IMR-90 (cell line): ENCODE data around the gene TMEM190. TPM values are rescaled to one million over a fixed set of nuclear protein-coding genes. Genes with fewer than 3 reads are reported as not detected.
"Not testable (repeated sequence)": the region's sequence is repeated elsewhere in the genome, so short reads cannot be mapped to it uniquely, and the experiment has no call there.

Experiments
- ATAC-seq: fragments of 200-7000 bp; cut with Tn5 transposase; 2 replicates; pipeline ENCODE4 v1.9.1; 2020; ENCODE audit warnings: low read depth, mild to moderate bottlenecking, moderate library complexity
- BruUV-seq: library from RNA; stranded (reverse); fragments of 400-500 nt; replicated peaks from 2 replicates; lab custom pipeline; 2021; lab: Mats Ljungman, UMichigan
- CTCF ChIA-PET: fragments of 300-600 bp; formaldehyde crosslinking; extraction: SDS; loops from one replicate; lab custom pipeline; 2021; ENCODE audit warnings: antibody characterized with exemption; lab: Yijun Ruan, JAX
- POLR2A ChIA-PET: fragments of 300-600 bp; sonication (Branson Sonifier 250); formaldehyde crosslinking; loops from one replicate; lab custom pipeline; 2022; ENCODE audit warnings: antibody characterized with exemption; ENCODE audit not compliant: unreplicated experiment; lab: Charles Lee
- DNase-seq: peaks from one replicate; pipeline ENCODE4 v3.0.0; 2013
- H2AFZ ChIP-seq: replicated peaks from 2 replicates; pipeline ENCODE3; 2013; ENCODE audit warnings: low read length, mild to moderate bottlenecking; ENCODE audit not compliant: poor library complexity
- H2AK5ac ChIP-seq: 2 replicates; pipeline ENCODE4 v1.6.1; 2013; ENCODE audit warnings: low read depth, low read length, inconsistent platforms
- H2AK9ac ChIP-seq: replicated peaks from 2 replicates; pipeline ENCODE3; 2013; ENCODE audit warnings: mild to moderate bottlenecking, low read depth, low read length, moderate library complexity; ENCODE audit not compliant: poor library complexity
- H2BK120ac ChIP-seq: 2 replicates; pipeline ENCODE4 v1.6.1; 2013; ENCODE audit warnings: low read depth, low read length, inconsistent platforms
- H2BK15ac ChIP-seq: 3 replicates; pipeline ENCODE4 v1.6.1; 2013; ENCODE audit warnings: low read depth, low read length, inconsistent platforms
- H2BK20ac ChIP-seq: 2 replicates; pipeline ENCODE4 v1.6.1; 2013; ENCODE audit warnings: low read depth, mild to moderate bottlenecking, inconsistent platforms, low read length, moderate library complexity
- H2BK5ac ChIP-seq: 2 replicates; pipeline ENCODE4 v1.6.1; 2013; ENCODE audit warnings: mild to moderate bottlenecking, low read depth, low read length, inconsistent platforms; ENCODE audit not compliant: poor library complexity, severe bottlenecking
- H3K14ac ChIP-seq: replicated peaks from 2 replicates; pipeline ENCODE4 v1.6.1; 2013; ENCODE audit warnings: low read depth, low read length, inconsistent platforms
- H3K18ac ChIP-seq: 2 replicates; pipeline ENCODE4 v1.6.1; 2013; ENCODE audit warnings: low read depth, low read length, control low read depth
- H3K23ac ChIP-seq: 2 replicates; pipeline ENCODE4 v1.6.1; 2013; ENCODE audit warnings: low read depth, low read length, inconsistent platforms
- H3K27ac ChIP-seq: 2 replicates; pipeline ENCODE4 v1.5.1; 2013; ENCODE audit warnings: mild to moderate bottlenecking, control low read depth, low read length; ENCODE audit not compliant: insufficient read depth
- H3K27me3 ChIP-seq: 2 replicates; pipeline ENCODE4 v1.6.1; 2013; ENCODE audit warnings: low read length; ENCODE audit not compliant: control insufficient read depth, insufficient read depth
- H3K36me3 ChIP-seq: 2 replicates; pipeline ENCODE4 v1.6.1; 2013; ENCODE audit warnings: low read length, mixed read lengths; ENCODE audit not compliant: control insufficient read depth, insufficient read depth
- H3K4ac ChIP-seq: 2 replicates; pipeline ENCODE4 v1.6.1; 2013; ENCODE audit warnings: low read depth, low read length, inconsistent platforms
- H3K4me1 ChIP-seq: 2 replicates; pipeline ENCODE4 v1.6.1; 2013; ENCODE audit warnings: low read length, mixed read lengths; ENCODE audit not compliant: control insufficient read depth, insufficient read depth
- H3K4me2 ChIP-seq: 2 replicates; pipeline ENCODE4 v1.6.1; 2013; ENCODE audit warnings: low read depth, mild to moderate bottlenecking, control low read depth, low read length, moderate library complexity
- H3K4me3 ChIP-seq: 2 replicates; pipeline ENCODE4 v1.5.1; 2013; ENCODE audit warnings: low read depth, mild to moderate bottlenecking, control low read depth, low read length, moderate library complexity; ENCODE audit not compliant: insufficient read depth
- H3K56ac ChIP-seq: 2 replicates; pipeline ENCODE4 v1.6.1; 2013; ENCODE audit warnings: low read length, inconsistent platforms; ENCODE audit not compliant: insufficient read depth; ENCODE audit errors: extremely low read depth
- H3K79me1 ChIP-seq, 2 experiments: 2 replicates each; pipeline ENCODE4 v1.6.1; 2013; ENCODE audit warnings: low read length in 2 of 2, inconsistent platforms in 1 of 2, low read depth in 1 of 2
- H3K9ac ChIP-seq: 2 replicates; pipeline ENCODE4 v1.6.1; 2013; ENCODE audit warnings: low read depth, low read length, control low read depth
- H3K9me1 ChIP-seq: 2 replicates; pipeline ENCODE4 v1.6.1; 2013; ENCODE audit warnings: low read length, inconsistent platforms; ENCODE audit not compliant: insufficient read depth
- H3K9me3 ChIP-seq: 2 replicates; pipeline ENCODE4 v1.6.1; 2013; ENCODE audit warnings: low read length; ENCODE audit not compliant: control insufficient read depth, insufficient read depth
- H4K20me1 ChIP-seq: 2 replicates; pipeline ENCODE4 v1.6.1; 2013; ENCODE audit warnings: low read length, inconsistent platforms; ENCODE audit not compliant: insufficient read depth
- H4K5ac ChIP-seq: 2 replicates; pipeline ENCODE4 v1.6.1; 2013; ENCODE audit warnings: mild to moderate bottlenecking, low read depth, low read length, control low read depth
- H4K8ac ChIP-seq, 2 experiments: 2 replicates each; pipeline ENCODE4 v1.6.1; 2013; ENCODE audit warnings: low read depth in 2 of 2, low read length in 2 of 2, control low read depth in 1 of 2, inconsistent platforms in 1 of 2
- H4K91ac ChIP-seq: 2 replicates; pipeline ENCODE4 v1.6.1; 2013; ENCODE audit warnings: low read depth, low read length, inconsistent platforms; ENCODE audit not compliant: insufficient read depth
- CHD1 ChIP-seq: IDR thresholded peaks from 2 replicates; pipeline ENCODE4 v1.6.1; 2012; ENCODE audit warnings: low read depth, low read length, improper control_type of control experiment
- NFE2L2 ChIP-seq: fragments of 150-350 bp; IDR thresholded peaks from 2 replicates; pipeline ENCODE4 v1.6.1; 2016; ENCODE audit warnings: low read depth, mild to moderate bottlenecking, low read length
- POLR2A ChIP-seq: IDR thresholded peaks from 2 replicates; pipeline ENCODE4 v1.6.1; 2012; ENCODE audit warnings: mild to moderate bottlenecking, low read depth, low read length
- WGBS, 2 experiments: methylation state at CpG; one replicate each; pipeline versions ENCODE4 v1.1.5 to v1.1.7; 2013; ENCODE audit warnings: missing lambda C conversion rate in 2 of 2; ENCODE audit not compliant: insufficient read length in 1 of 2; ENCODE audit errors: extremely low coverage in 2 of 2; 5-methylcytosine and 5-hydroxymethylcytosine counted together
- dilution Hi-C: fragments of 300-500 bp; cut with HindIII; formaldehyde crosslinking; loops from one replicate; pipeline ENCODE4 v1.14.3; 2018; ENCODE audit warnings: low sequenced_read_pairs; ENCODE audit not compliant: unreplicated experiment
- in situ Hi-C: fragments of 300-500 bp; cut with MboI; formaldehyde crosslinking; loops from 3 replicates; pipeline ENCODE4 v1.14.3; 2019; ENCODE audit warnings: low sequenced_read_pairs, inconsistent platforms, mixed read lengths
- intact Hi-C: fragments of 100-400 bp; cut with micrococcal nuclease; formaldehyde crosslinking; loops from 2 replicates; pipeline ENCODE4 v1.10.0; 2022
- polyA plus RNA-seq, 3 experiments: library from polyadenylated mRNA; depleted of rRNA; stranded (reverse); fragments of >200 nt; gene quantifications; 2 replicates each; pipeline ENCODE4 v1.2.3, GENCODE V29; 2012; ENCODE audit warnings: low replicate concordance in 1 of 3
- total RNA-seq: library from RNA; depleted of rRNA; stranded (reverse); fragments of >200 nt; gene quantifications from 2 replicates; pipeline ENCODE4 v1.2.3, GENCODE V29; 2012

TMEM190 gene
- total and polyA plus RNA-seq, 2 of the 4 experiments (the other 2 are of a cell fraction): 1.6 TPM; not detected in 1

- Histone ChIP-seq H3K9ac (peak within 1 kb of the TSS; percentile 76), H2BK20ac (peak within 1 kb of the TSS; percentile 83), H3K4ac (peak within 1 kb of the TSS; percentile 100), H4K20me1 (peaks cover 42% of the 10 kb centered on the region), H2BK15ac (peak within 1 kb of the TSS; percentile 100), H3K23ac (peak within 1 kb of the TSS; percentile 96), H3K4me2 (peak within 1 kb of the TSS; percentile 98), H3K14ac (peak within 1 kb of the TSS; percentile 99), H3K4me1 (peaks cover 17% of the 10 kb centered on the region), H2AFZ (peak within 1 kb of the TSS; percentile 96), H3K18ac (peak within 1 kb of the TSS; percentile 96), H2AK9ac (peak within 1 kb of the TSS; percentile 100), H3K9me1 (peaks cover 19% of the 10 kb centered on the region), H3K4me3 (peak within 1 kb of the TSS; percentile 64), H3K56ac (peak within 1 kb of the TSS; percentile 95), H4K5ac (peak within 1 kb of the TSS; percentile 99), H2BK120ac (peak within 1 kb of the TSS; percentile 98), H3K79me1 (peaks cover 7 to 37% of the 10 kb centered on the region in 2 experiments), H2AK5ac (peak within 1 kb of the TSS; percentile 99), H3K36me3 (peaks cover 25% of the 10 kb centered on the region), H4K91ac (peak within 1 kb of the TSS; percentile 100), H2BK5ac (peak within 1 kb of the TSS; percentile 94), H3K27ac (peak within 1 kb of the TSS; percentile 94), H4K8ac (peak within 1 kb of the TSS; percentile 100)
- BruUV-seq, in situ Hi-C loops, CTCF ChIA-PET, H3K9me3 ChIP-seq, dilution Hi-C loops, H3K27me3 ChIP-seq, DNase-seq: not testable (repeated sequence)
- intact Hi-C loops: loop anchor here (5.0 kb wide), 1 partner anchor 95 kb away; no protein-coding TSS in a partner anchor
- POLR2A ChIA-PET: interaction anchor here (0.7 to 1.4 kb wide), 5 partner anchors 11 to 142 kb away, joined by 3 to 9 read pairs (median 4); no protein-coding TSS in a partner anchor
- WGBS, 2 experiments: 0% methylated on average over 6 of the region's 36 CpGs; no CpG with 5 or more reads in 1 of the 2 experiments
- peak; percentile 3 for ATAC-seq
- TF ChIP-seq POLR2A (peak; percentile 99), CHD1 (peak; percentile 94), NFE2L2 (peak; percentile 33; the same call in 1 of the 2 replicates)
Measured at GRCh38 chr19:55407550-55407799, 30.8 kb downstream of the TMEM190 start, which contains the start of gene UBE2S. Gene UBE2S (minus strand): TSS chr19:55407788. CDS start chr19:55407589, 199 bp downstream.
